Osteocyte (in vitro differentiated cells): ENCODE data around the gene TMEM178B. TPM values are rescaled to one million over a fixed set of nuclear protein-coding genes. Genes with fewer than 3 reads are reported as not detected.

ENCODE experiments used
- DNase-seq: peaks from one replicate; pipeline ENCODE4 v3.0.0; 2021; ENCODE audit warnings: mixed read lengths; ENCODE audit not compliant: unreplicated experiment; ENCODE audit errors: extremely low spot score
- H3K27ac Mint-ChIP-seq: one replicate; pipeline ENCODE4 v1.8.0; 2021; ENCODE audit warnings: mild to moderate bottlenecking, mixed read lengths; ENCODE audit not compliant: unreplicated experiment
- H3K27me3 Mint-ChIP-seq: one replicate; pipeline ENCODE4 v1.8.0; 2021; ENCODE audit warnings: mixed read lengths; ENCODE audit not compliant: unreplicated experiment
- H3K36me3 Mint-ChIP-seq: one replicate; pipeline ENCODE4 v1.8.0; 2021; ENCODE audit warnings: mixed read lengths; ENCODE audit not compliant: unreplicated experiment
- H3K4me1 Mint-ChIP-seq: one replicate; pipeline ENCODE4 v1.8.0; 2021; ENCODE audit warnings: mixed read lengths; ENCODE audit not compliant: unreplicated experiment
- H3K4me3 Mint-ChIP-seq: one replicate; pipeline ENCODE4 v1.8.0; 2021; ENCODE audit warnings: mild to moderate bottlenecking, moderate library complexity, mixed read lengths; ENCODE audit not compliant: unreplicated experiment
- H3K9me3 Mint-ChIP-seq: one replicate; pipeline ENCODE4 v1.8.0; 2021; ENCODE audit warnings: mixed read lengths; ENCODE audit not compliant: unreplicated experiment
- total RNA-seq: library from RNA; stranded (reverse); gene quantifications from 2 replicates; pipeline ENCODE4 v1.2.1, GENCODE V29; 2021
- TF ChIP-seq, protein P1 (sequence below): fragments of 200-600 bp; sonication (generic); IDR thresholded peaks from 2 replicates; pipeline ENCODE4 v1.5.0; 2021; ENCODE audit warnings: antibody characterized with exemption, mild to moderate bottlenecking, moderate library complexity

Gene TMEM178B
- total RNA-seq, 1 donor from 2014 or later: 0.70 TPM

DNA sequence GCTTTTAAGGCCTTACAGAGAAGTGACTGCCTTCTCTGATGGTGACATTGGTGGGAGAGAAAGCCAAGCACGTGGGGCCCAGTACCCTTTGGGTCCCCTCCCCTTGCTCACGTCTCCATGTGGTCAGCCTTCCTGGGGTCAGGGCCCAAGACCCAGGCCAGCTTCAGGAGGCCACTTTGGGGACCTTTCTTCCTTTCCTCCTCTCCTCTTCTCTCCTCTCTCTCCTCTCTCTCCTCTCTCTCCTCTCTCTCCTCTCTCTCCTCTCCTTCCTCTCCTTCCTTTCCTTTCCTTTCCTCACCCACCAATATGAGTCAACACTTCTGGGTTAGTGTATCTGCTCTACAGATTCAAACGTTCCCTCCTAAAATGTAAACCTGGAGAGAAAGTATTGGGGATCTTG lies 380.5 kb downstream of the TMEM178B start:
- no peak overlapping the region for H3K27ac Mint-ChIP-seq
- H3K27me3 Mint-ChIP-seq: no peaks in the 10 kb centered on the region

DNA sequence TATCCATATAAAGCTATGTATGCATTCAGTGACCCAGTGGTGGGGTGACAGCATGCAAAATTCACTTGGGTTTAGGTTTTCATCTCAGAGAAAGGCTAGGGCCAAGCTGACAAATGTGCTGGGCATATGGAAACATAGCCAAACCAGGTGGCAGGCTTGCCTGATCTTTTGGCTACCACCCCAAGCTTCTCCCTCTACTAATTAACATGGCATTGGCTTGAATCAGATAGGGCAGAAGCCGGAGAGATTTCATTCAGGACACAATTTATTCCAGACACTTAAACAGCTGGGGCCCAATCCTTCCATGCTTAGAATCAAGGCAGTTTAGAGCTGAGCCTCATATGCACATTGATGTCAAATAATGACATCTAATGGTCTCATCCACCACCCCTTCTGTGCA lies 381.9 kb downstream of the TMEM178B start:
- Mint-ChIP-seq H3K4me3 (no peak overlapping the region), H3K4me1 (no peaks in the 10 kb centered on the region), H3K27me3 (no peaks in the 10 kb centered on the region), H3K36me3 (no peaks in the 10 kb centered on the region), H3K27ac (no peak overlapping the region), H3K9me3 (no peaks in the 10 kb centered on the region)
- TF ChIP-seq, protein P1, sequence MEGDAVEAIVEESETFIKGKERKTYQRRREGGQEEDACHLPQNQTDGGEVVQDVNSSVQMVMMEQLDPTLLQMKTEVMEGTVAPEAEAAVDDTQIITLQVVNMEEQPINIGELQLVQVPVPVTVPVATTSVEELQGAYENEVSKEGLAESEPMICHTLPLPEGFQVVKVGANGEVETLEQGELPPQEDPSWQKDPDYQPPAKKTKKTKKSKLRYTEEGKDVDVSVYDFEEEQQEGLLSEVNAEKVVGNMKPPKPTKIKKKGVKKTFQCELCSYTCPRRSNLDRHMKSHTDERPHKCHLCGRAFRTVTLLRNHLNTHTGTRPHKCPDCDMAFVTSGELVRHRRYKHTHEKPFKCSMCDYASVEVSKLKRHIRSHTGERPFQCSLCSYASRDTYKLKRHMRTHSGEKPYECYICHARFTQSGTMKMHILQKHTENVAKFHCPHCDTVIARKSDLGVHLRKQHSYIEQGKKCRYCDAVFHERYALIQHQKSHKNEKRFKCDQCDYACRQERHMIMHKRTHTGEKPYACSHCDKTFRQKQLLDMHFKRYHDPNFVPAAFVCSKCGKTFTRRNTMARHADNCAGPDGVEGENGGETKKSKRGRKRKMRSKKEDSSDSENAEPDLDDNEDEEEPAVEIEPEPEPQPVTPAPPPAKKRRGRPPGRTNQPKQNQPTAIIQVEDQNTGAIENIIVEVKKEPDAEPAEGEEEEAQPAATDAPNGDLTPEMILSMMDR: no peak
- no peak for DNase-seq

More for the DNA sequence above, 380.5 kb downstream of the TMEM178B start:
- no peak overlapping the region for H3K4me3 Mint-ChIP-seq
- no peaks in the 10 kb centered on the region for H3K36me3 Mint-ChIP-seq
- H3K9me3 Mint-ChIP-seq: no peaks in the 10 kb centered on the region
- H3K4me1 Mint-ChIP-seq: no peaks in the 10 kb centered on the region
- TF ChIP-seq, protein P1: no peak
- no peak for DNase-seq

DNA sequence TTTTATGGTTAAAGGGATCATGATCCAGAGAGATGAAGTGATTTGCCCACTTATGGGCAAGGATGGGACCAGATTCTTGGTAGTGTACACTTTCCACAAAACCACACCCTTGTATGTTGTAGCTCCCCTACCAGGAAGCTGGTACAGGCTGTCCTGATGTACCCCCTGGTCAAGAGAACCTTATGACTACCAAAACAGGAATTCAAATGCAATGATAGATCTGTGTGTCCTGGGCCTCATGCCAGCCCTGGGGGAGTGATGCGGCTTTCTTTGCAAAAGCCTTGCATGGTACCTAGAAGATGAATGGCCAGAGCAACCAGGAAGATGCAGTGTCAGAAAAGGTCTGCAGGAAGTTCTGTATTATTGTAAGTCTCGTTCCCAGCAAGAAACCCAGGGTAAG lies 382.4 kb downstream of the TMEM178B start:
- Mint-ChIP-seq H3K36me3 (no peaks in the 10 kb centered on the region), H3K27me3 (no peaks in the 10 kb centered on the region), H3K27ac (no peak overlapping the region), H3K4me3 (no peak overlapping the region), H3K9me3 (no peaks in the 10 kb centered on the region), H3K4me1 (no peaks in the 10 kb centered on the region)
- DNase-seq: no peak
- TF ChIP-seq, protein P1: no peak

DNA sequence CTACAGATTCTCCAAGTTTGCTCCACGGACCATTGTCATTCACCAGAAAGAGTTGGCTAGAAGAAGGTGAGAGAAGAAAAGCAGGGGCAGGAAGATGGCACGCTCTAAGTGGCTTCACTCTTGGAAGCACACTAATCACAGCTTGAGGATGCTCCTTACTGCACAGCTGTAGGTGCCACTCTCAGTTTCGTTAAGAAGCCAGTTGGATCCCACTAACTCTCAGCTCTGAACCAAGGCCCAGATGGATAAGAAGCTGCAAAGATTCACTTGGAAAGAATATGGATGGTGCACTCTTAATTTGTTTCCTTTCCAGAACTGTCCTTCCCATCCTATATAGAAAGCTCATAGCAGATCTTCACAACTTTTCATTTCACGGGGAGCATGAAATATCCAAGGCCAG lies 382.8 kb downstream of the TMEM178B start:
- TF ChIP-seq, protein P1: no peak
- H3K4me1 Mint-ChIP-seq: no peaks in the 10 kb centered on the region
- no peak overlapping the region for H3K4me3 Mint-ChIP-seq
- H3K27ac Mint-ChIP-seq: no peak overlapping the region
- H3K27me3 Mint-ChIP-seq: no peaks in the 10 kb centered on the region
- H3K36me3 Mint-ChIP-seq: no peaks in the 10 kb centered on the region
- DNase-seq: no peak
- no peaks in the 10 kb centered on the region for H3K9me3 Mint-ChIP-seq

DNA sequence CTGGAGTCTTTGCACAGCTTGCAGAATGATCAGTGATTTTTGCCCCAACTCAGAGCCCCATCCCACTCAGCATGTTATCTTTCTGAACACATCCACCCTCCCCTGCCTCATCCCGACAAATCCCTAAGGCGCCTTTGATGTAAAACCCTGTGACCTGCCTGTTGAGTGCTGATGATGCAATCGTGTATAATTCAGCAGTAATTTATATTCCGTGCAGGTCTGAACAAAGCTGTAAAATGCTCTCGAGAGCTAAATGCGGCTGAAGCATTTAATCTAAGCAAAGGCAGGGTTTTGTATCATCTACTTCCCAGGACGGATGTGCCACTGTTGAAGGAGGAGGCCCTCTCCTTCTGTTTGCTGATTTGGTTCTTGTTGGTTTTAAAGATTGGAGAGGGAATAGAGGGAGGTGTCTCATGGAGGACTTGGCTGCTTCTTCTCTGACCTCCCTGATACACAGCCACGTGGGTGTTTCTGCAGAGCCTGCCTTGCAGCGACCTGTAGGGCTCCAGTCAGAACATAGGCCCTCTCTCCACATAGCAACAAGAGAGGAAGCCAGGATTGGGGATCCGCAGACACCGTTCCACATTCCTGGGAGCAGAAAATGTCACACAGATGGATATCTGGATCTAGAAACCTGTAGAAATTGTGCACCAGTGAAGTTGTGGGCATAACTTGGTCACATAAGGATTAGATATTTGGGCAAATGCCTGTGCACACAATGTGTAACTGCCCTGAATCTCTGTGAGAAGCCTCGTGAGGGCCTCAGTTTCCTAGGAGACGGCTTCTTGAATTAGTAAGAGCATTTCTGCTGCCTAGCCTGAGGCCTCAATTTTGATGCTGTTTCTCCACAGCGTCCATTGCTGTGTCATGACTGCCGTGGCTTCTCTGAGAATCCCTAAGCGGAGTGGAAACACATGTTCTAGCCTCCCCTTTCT lies 387.2 kb downstream of the TMEM178B start:
- TF ChIP-seq, protein P1: no peak
- DNase-seq: no peak
- no peaks in the 10 kb centered on the region for H3K9me3 Mint-ChIP-seq
- no peaks in the 10 kb centered on the region for H3K36me3 Mint-ChIP-seq
- H3K27me3 Mint-ChIP-seq: no peaks in the 10 kb centered on the region
- H3K27ac Mint-ChIP-seq: no peak overlapping the region
- H3K4me3 Mint-ChIP-seq: no peak overlapping the region
- H3K4me1 Mint-ChIP-seq: no peaks in the 10 kb centered on the region
